B cell (primary cell): ENCODE data around the gene RAPGEF1. TPM values are rescaled to one million over a fixed set of nuclear protein-coding genes. Genes with fewer than 3 reads are reported as not detected.

Experiments used
- polyA plus RNA-seq: library from polyadenylated mRNA; depleted of rRNA; stranded (reverse); fragments of >200 nt; gene quantifications from 2 replicates; pipeline ENCODE4 v1.2.3, GENCODE V29; 2012
- small RNA-seq: library from RNA; depleted of rRNA; stranded (forward); fragments of <200 nt; gene quantifications from one replicate; pipeline ENCODE3, GENCODE V24; 2012; ENCODE audit warnings: low replicate concordance, low read depth; ENCODE audit not compliant: insufficient read length
- total RNA-seq, 2 donors: library from RNA; stranded (reverse); fragments of 120-200 nt in 1 of 2; gene quantifications; 1 replicate in 1 of 2; 2 replicates in 1 of 2; pipeline versions ENCODE4 v1.2.3 to v1.2.4, GENCODE V29; 2013 to 2022

Gene RAPGEF1
- total and polyA plus RNA-seq, 2 donors (not counting 1 experiment from before 2014, with no cell fraction given), result 134 to 447 TPM

Small RNAs within 50 kb of the gene (small RNA-seq; reads per million reads assigned to genes)
- gene EIF4A1P3, result not detected
- gene RF00272, result not detected
- gene RN7SL328P, result not detected

Other genes starting within 250 kb of the RAPGEF1 start
- gene POMT1, start 237.2 kb downstream of the RAPGEF1 start, total RNA-seq, result 41.9 and 46.7 TPM in 2 replicates
- gene POMT1, start 237.2 kb downstream of the RAPGEF1 start, polyA plus RNA-seq, result 42.0 and 49.0 TPM in 2 replicates
- 31.8 and 39.3 TPM in 2 replicates for gene UCK1, start 208.8 kb downstream of the RAPGEF1 start, total RNA-seq
- gene UCK1, start 208.8 kb downstream of the RAPGEF1 start, polyA plus RNA-seq, result 24.6 and 25.3 TPM in 2 replicates
- not detected in 2 replicates for gene PRRT1B, start 194.6 kb downstream of the RAPGEF1 start, total RNA-seq
- gene PRRT1B, start 194.6 kb downstream of the RAPGEF1 start, polyA plus RNA-seq, result not detected in 2 replicates